Brain microvascular endothelial cell (primary cell): ENCODE measurements around the gene ZNF362.

Source experiments
- DNase-seq: peaks from one replicate; pipeline ENCODE4 v3.0.0-alpha.2; 2020
- H3K27ac ChIP-seq: fragments of 250-450 bp; sonication (Bioruptor Pico); 2 replicates; pipeline ENCODE4 v1.5.1; 2020; ENCODE audit warnings: mild to moderate bottlenecking, moderate library complexity
- H3K27me3 ChIP-seq: fragments of 250-450 bp; sonication (Bioruptor Pico); replicated peaks from 2 replicates; pipeline ENCODE4 v1.5.1; 2020; ENCODE audit warnings: mild to moderate bottlenecking
- H3K36me3 ChIP-seq: fragments of 250-450 bp; sonication (Bioruptor Pico); replicated peaks from 2 replicates; pipeline ENCODE4 v1.5.1; 2020; ENCODE audit warnings: mild to moderate bottlenecking
- H3K4me3 ChIP-seq: 2 replicates; pipeline ENCODE4 v1.5.1; 2011; ENCODE audit warnings: low read depth, mild to moderate bottlenecking, control low read depth, low read length, moderate library complexity
- in situ Hi-C: cut with HindIII; loops from 2 replicates; pipeline ENCODE4 v1.10.0; 2017; ENCODE audit warnings: low sequenced_read_pairs, low pct_ligation_motif_present
- TF ChIP-seq, protein P1 (sequence below): IDR thresholded peaks from 2 replicates; pipeline ENCODE4 v1.5.1; 2011; ENCODE audit warnings: low read depth, mild to moderate bottlenecking, moderate library complexity, low read length, control low read depth, inconsistent platforms; ENCODE audit errors: missing control alignments

The ZNF362 gene

DNA sequence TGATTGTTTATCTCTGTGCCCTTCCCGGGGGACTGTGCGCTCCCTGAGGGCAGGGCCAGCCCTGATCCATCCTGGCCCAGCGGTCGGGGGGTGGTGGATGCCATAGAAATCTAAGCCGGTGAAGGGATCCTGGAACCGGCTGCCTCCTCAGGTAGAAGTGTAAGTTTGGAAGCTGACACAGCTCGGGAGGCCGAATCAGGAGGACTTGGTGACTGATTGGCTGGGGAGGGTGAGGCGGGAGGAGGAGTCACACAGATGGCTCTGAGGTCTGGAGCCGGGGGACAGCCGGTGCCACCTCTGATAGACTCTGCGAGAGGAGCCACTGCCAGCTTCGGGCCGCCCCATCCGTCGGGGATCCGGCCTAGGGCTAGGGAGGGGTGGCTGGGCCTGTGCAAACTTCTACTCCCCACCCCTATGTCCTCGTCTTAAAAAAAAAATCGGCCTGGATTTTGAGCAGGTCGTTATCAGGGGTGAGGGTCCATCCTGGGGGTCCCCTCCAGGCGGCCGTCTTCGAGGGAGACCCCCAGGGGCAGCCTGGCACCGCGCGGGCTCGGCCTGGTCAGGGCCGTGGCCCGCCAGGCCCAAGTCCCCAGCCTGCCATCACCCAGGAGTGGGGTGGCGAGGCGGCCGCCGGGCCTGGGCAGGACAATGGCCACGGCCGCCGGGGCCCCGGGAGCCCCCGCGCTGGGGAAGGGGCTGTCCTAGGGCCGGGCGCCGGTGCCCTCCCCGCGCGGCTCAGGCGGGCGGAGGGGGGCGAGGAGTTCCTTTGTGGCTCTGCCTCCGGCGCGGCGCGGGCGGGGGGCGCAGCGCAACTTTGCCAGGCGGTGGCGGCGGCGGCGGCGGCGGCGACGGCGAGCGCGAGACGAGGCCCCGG, 708 bp upstream of the ZNF362 start:
- peak overlapping the region; percentile 30 for H3K4me3 ChIP-seq

DNA sequence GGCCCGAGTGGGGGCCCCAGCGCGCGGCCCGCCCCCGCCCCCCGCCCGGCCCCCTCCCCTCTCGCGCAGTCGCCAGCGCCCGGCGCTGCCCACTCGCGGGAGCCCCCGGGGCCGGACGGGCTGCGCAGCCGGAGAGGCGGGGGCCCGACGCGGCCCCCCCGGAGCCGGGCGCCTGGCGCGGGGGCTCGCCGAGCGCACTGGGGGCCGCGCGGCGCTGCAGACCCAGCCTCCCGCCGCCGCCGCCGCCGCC, 146 bp upstream of the ZNF362 start:
- H3K36me3 ChIP-seq, result no peaks in the 10 kb centered on the region
- H3K27ac ChIP-seq, result no peak overlapping the region
- no peaks in the 10 kb centered on the region for H3K27me3 ChIP-seq
- in situ Hi-C loops, result no loop called here
- no peak for DNase-seq
- H3K4me3 ChIP-seq, result peak overlapping the region; percentile 35
- TF ChIP-seq, protein P1, sequence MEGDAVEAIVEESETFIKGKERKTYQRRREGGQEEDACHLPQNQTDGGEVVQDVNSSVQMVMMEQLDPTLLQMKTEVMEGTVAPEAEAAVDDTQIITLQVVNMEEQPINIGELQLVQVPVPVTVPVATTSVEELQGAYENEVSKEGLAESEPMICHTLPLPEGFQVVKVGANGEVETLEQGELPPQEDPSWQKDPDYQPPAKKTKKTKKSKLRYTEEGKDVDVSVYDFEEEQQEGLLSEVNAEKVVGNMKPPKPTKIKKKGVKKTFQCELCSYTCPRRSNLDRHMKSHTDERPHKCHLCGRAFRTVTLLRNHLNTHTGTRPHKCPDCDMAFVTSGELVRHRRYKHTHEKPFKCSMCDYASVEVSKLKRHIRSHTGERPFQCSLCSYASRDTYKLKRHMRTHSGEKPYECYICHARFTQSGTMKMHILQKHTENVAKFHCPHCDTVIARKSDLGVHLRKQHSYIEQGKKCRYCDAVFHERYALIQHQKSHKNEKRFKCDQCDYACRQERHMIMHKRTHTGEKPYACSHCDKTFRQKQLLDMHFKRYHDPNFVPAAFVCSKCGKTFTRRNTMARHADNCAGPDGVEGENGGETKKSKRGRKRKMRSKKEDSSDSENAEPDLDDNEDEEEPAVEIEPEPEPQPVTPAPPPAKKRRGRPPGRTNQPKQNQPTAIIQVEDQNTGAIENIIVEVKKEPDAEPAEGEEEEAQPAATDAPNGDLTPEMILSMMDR, result no peak

More for the DNA sequence above, 708 bp upstream of the ZNF362 start:
- in situ Hi-C loops, result no loop called here
- Histone ChIP-seq H3K27me3 (no peaks in the 10 kb centered on the region), H3K36me3 (no peaks in the 10 kb centered on the region), H3K27ac (peak overlapping the region; percentile 37)
- peak; percentile 14 for DNase-seq
- TF ChIP-seq, protein P1, result no peak

DNA sequence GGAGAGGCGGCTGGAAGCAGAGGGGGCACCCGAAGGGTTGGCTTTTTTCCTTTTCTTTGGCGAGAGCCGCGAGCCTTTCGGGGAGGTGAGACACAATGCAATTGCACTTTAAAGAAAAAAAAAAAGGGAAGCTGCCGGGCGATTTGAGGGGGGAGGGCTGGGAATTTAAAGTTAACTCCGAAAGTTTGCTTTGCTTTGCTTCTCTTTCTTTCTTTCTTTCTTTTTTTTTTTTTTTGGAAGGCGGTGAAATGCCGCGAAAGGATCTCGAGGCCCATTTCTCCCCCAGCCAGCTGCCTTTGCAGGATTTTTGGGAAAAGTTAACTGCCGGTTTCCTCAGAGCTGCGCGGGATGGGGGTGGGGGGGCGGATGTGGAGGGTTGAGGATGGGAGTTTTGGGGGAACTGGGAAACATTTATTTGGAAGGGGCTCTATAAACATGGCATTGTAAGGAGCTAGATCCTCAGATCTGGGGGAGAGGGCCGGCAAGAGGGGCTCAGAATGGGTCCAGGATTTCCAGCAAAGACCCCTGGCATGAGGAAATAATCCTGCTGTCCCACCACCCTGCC, 997 bp downstream of the ZNF362 start:
- H3K27ac ChIP-seq, result peak overlapping the region; percentile 86
- H3K4me3 ChIP-seq, result peak overlapping the region; percentile 70
- no peaks in the 10 kb centered on the region for H3K36me3 ChIP-seq
- TF ChIP-seq, protein P1, result no peak
- no peak for DNase-seq
- no peaks in the 10 kb centered on the region for H3K27me3 ChIP-seq
- in situ Hi-C loops, result no loop called here

DNA sequence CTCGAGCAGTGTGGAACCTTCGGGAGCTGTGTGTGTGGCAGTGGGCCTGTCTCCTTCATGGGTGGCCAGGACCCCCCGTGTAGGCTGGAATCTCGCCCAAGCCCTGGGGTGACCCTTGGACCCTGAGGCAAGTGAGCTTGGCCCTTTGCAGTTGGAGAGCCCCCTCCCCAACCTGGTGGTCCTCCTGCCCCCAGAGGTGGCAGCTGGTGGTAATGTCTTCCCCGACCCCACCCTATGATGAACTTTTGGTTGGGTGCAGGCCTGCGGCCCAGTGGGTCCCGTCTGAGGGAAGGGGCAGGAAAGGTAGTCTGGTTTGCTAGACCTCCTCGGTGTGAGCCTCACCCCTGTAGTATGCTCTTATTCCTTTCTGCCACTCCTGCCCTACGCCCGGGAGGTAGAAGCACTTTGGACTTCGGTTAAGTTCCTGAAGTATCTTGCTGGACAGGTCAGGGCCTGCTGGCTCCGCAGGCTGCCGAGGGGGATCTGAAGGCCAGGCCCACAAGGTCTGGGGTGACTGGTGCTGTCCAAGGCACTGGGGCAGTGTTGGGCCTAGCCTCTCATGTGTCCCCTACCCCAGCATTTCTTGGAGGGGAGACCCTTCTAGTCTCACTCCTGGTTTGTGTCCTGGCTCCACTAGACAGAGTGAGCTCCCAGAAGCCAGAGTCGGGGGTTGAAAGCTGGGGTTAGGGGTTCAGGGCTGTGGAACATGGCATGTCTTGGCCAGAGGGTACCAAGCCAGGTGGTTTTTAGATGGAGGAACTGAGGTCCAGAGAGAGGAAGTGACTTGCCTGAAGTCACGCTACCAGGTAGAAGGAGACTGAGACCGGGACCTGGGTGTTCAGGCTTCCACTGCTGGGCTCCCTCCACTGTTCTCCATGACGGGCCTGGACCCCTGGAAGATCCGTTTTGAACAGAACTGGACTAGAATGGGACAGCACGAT, 1.8 kb downstream of the ZNF362 start:
- Histone ChIP-seq H3K4me3 (peak overlapping the region; percentile 70), H3K27ac (peak overlapping the region; percentile 86), H3K36me3 (no peaks in the 10 kb centered on the region), H3K27me3 (no peaks in the 10 kb centered on the region)
- in situ Hi-C loops, result no loop called here
- no peak for DNase-seq
- TF ChIP-seq, protein P1, result no peak

DNA sequence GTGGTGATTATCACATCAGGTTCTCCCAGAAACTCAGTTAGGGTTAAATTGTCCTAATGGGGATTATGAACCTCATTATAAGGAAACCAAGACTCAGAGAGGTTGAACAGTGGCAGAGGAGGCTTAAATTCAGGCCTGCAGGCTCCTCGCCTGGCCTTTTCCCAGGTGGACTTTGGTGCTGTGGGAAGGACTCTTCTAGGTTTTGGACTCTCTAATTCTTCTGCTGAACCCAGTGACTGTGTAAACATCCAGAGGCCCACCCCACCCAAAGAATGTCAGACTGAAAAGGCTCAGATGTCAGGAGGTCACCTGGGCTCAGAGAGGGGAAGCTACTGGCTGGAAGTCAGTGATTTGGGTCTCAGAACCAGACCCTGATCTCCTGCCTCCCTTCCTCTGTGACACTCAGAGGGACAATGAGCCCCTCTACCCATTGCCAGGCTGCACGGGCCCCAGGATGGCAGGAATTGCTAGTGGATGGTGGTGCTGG, 2.5 kb downstream of the ZNF362 start:
- no peak for DNase-seq
- TF ChIP-seq, protein P1, result no peak
- in situ Hi-C loops, result no loop called here
- Histone ChIP-seq H3K4me3 (no peak overlapping the region), H3K36me3 (no peaks in the 10 kb centered on the region), H3K27me3 (no peaks in the 10 kb centered on the region), H3K27ac (no peak overlapping the region)
